ENCODE results near the gene PYGM. TPM values are rescaled to one million over a fixed set of nuclear protein-coding genes. Genes with fewer than 3 reads are reported as not detected.

PYGM gene
- total RNA-seq, 4 donors from 2014 or later = 1.1 to 2.7 (median 1.2) TPM

- Histone ChIP-seq H3K9me3 (no peaks in the 10 kb centered on the region), H3K27me3 (peaks cover 74% of the 10 kb centered on the region), H3K36me3 (no peaks in the 10 kb centered on the region), H3K27ac (no peak overlapping the region), H3K4me3 (no peak overlapping the region), H3K4me1 (peaks cover 8% of the 10 kb centered on the region)
- TF ChIP-seq POLR2AphosphoS5 (IDR thresholded peaks at IDR 0.05) (no peak), POLR2A (IDR thresholded peaks at IDR 0.05) (no peak), EP300 (IDR thresholded peaks at IDR 0.05) (no peak), CTCF (IDR thresholded peaks at IDR 0.05) (no peak)
- 59% methylated on average over 6 of the region's 12 CpGs for WGBS
- DNase-seq (ENCODE audit: low spot score in 2 of 2) = no peak
Observed at GRCh38 chr11:64720640-64721358, 39.0 kb downstream of the PYGM start.

DNA sequence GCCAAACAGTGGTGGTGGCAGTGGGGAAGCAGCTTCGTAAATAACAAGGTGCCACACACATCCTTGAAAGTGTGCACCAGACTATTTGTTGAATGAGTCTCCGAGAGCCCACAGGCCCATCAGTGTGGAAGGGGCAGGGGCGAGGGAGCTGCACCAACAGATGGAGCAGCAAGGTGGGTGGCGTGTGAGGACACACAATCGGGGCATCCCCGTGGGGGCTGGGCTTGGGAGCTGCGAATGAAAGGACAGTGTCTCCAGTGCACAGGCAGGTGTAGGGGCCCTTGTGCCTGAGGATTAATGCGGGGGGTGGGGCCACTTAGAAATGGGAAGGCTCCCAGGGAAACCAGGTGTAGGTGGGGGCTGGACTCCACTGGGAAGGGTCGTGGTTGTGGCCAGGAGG, 39.6 kb downstream of the PYGM start:
- no peak for TF ChIP-seq POLR2A (IDR thresholded peaks at IDR 0.05)
- TF ChIP-seq CTCF (IDR thresholded peaks at IDR 0.05) = no peak
- no peak for TF ChIP-seq EP300 (IDR thresholded peaks at IDR 0.05)
- no peak for TF ChIP-seq POLR2AphosphoS5 (IDR thresholded peaks at IDR 0.05)
- Histone ChIP-seq H3K4me3 (no peak overlapping the region), H3K36me3 (no peaks in the 10 kb centered on the region), H3K27ac (no peak overlapping the region), H3K9me3 (no peaks in the 10 kb centered on the region), H3K27me3 (peaks cover 81% of the 10 kb centered on the region), H3K4me1 (peaks cover 8% of the 10 kb centered on the region)
- 73% methylated on average over 9 of the region's 9 CpGs for WGBS
- DNase-seq (ENCODE audit: low spot score in 2 of 2) = no peak

DNA sequence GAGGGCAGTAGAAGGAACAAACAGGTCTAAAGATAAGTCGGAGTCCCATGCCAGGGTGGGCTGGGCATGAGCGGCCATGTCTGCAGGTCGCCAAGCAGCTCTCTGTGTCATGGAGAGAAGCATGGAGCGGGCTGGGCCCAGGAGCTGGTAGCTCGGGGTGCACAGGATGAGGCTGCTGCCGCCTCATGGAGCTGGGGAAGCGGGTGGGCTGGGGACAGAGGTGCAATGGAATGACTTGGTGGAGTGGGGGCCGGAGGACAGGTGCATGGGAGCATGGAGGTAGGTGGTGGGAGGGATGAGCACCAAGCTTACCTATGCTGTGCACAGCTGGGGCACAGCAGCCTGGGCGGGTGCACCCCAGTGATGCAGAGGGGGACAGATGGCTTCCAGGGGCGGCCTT, 40.4 kb downstream of the PYGM start:
- DNase-seq (ENCODE audit: low spot score in 2 of 2) = no peak
- TF ChIP-seq POLR2AphosphoS5 (IDR thresholded peaks at IDR 0.05) (no peak), POLR2A (IDR thresholded peaks at IDR 0.05) (no peak), EP300 (IDR thresholded peaks at IDR 0.05) (no peak), CTCF (IDR thresholded peaks at IDR 0.05) (no peak)
- WGBS = 88% methylated on average over 10 of the region's 10 CpGs

GRCh38 chr11:64718780-64719124, 41.0 kb downstream of the PYGM start:
- Histone ChIP-seq H3K4me3 (no peak overlapping the region), H3K27me3 (peaks cover 95% of the 10 kb centered on the region), H3K36me3 (no peaks in the 10 kb centered on the region), H3K4me1 (peaks cover 8% of the 10 kb centered on the region), H3K9me3 (no peaks in the 10 kb centered on the region), H3K27ac (no peak overlapping the region)
- no peak for DNase-seq (ENCODE audit: low spot score in 2 of 2)
- TF ChIP-seq EP300 (IDR thresholded peaks at IDR 0.05) = no peak
- TF ChIP-seq POLR2A (IDR thresholded peaks at IDR 0.05) = no peak
- no peak for TF ChIP-seq CTCF (IDR thresholded peaks at IDR 0.05)
- no peak for TF ChIP-seq POLR2AphosphoS5 (IDR thresholded peaks at IDR 0.05)
- 47% methylated on average over 4 of the region's 4 CpGs for WGBS

More for the DNA sequence above, 40.4 kb downstream of the PYGM start:
- H3K4me3 ChIP-seq = no peak overlapping the region
- no peak overlapping the region for H3K27ac ChIP-seq
- H3K27me3 ChIP-seq = peaks cover 88% of the 10 kb centered on the region
- H3K36me3 ChIP-seq = no peaks in the 10 kb centered on the region
- H3K9me3 ChIP-seq = no peaks in the 10 kb centered on the region
- peaks cover 8% of the 10 kb centered on the region for H3K4me1 ChIP-seq

- no peaks in the 10 kb centered on the region for H3K36me3 ChIP-seq
- peaks cover 100% of the 10 kb centered on the region for H3K27me3 ChIP-seq
- H3K9me3 ChIP-seq = no peaks in the 10 kb centered on the region
- no peak overlapping the region for H3K4me3 ChIP-seq
- H3K4me1 ChIP-seq = peaks cover 8% of the 10 kb centered on the region
- TF ChIP-seq EP300 (IDR thresholded peaks at IDR 0.05) = no peak
- TF ChIP-seq CTCF (IDR thresholded peaks at IDR 0.05) = no peak
- TF ChIP-seq POLR2AphosphoS5 (IDR thresholded peaks at IDR 0.05) = no peak
- no peak for TF ChIP-seq POLR2A (IDR thresholded peaks at IDR 0.05)
- 71% methylated on average over 14 of the region's 15 CpGs for WGBS
- H3K27ac ChIP-seq = no peak overlapping the region
- no peak for DNase-seq (ENCODE audit: low spot score in 2 of 2)
Observed at GRCh38 chr11:64718084-64718779, 41.5 kb downstream of the PYGM start.
